NT2/D1 (cell line): ENCODE results near the gene SYNGR4.

ENCODE experiments used
- SUZ12 ChIP-seq: IDR thresholded peaks from 2 replicates; pipeline ENCODE4 v1.6.1; 2011; ENCODE audit not compliant: insufficient read length, insufficient read depth; ENCODE audit errors: extremely low read depth
- YY1 ChIP-seq: IDR thresholded peaks from 2 replicates; pipeline ENCODE4 v1.6.1; 2011; ENCODE audit not compliant: insufficient read length, insufficient read depth

GRCh38 chr19:48330012-48330681 is 34.0 kb upstream of the SYNGR4 start:
- TF ChIP-seq SUZ12: no peak
- TF ChIP-seq YY1: no peak
